GM23248 (cell line): ENCODE data around the gene COG7.

ENCODE experiments used
- EZH2 ChIP-seq: fragments of 200-600 bp; sonication (generic); IDR thresholded peaks from 2 replicates; pipeline ENCODE4 v1.6.1; 2018; ENCODE audit warnings: antibody characterized with exemption, mild to moderate bottlenecking; ENCODE audit not compliant: insufficient read depth, poor library complexity, severe bottlenecking
- EZH2phosphoT487 ChIP-seq: fragments of 200-600 bp; sonication (generic); IDR thresholded peaks from 2 replicates; pipeline ENCODE4 v1.6.1; 2018; ENCODE audit warnings: antibody characterized with exemption, moderate library complexity, mild to moderate bottlenecking, low read depth; ENCODE audit not compliant: insufficient read depth

GRCh38 chr16:23367988-23368387, 85.0 kb downstream of the COG7 start:
- TF ChIP-seq EZH2 (no peak), EZH2phosphoT487 (no peak)
